ENCODE results near the gene GNAT1. TPM values are rescaled to one million over a fixed set of nuclear protein-coding genes. Genes with fewer than 3 reads are reported as not detected.
"Not testable (repeated sequence)": the region's sequence is repeated elsewhere in the genome, so short reads cannot be mapped to it uniquely, and the experiment has no call there.

Gene GNAT1
- total RNA-seq, 2 experiments from 2014 or later: not detected

- ChIA-PET POLR2A (interaction anchor here (0.8 to 3.9 kb wide), 9 partner anchors 8 to 123 kb away, joined by 3 to 24 read pairs (median 5); partner anchors contain the start of genes GNAI2 and NPRL2), CTCF (ENCODE audit: unreplicated experiment) (interaction anchor here (0.6 to 3.6 kb wide), 7 partner anchors 14 to 110 kb away, joined by 3 to 23 read pairs (median 4); no protein-coding TSS in a partner anchor)
- no peaks in the 10 kb centered on the region for H3K9me2 ChIP-seq (ENCODE audit: insufficient read depth, low read length)
- TF ChIP-seq CTCF (conservative IDR thresholded peaks at IDR 0.05; ENCODE audit: low read length): peak; percentile 81
- no peak for TF ChIP-seq EZH2phosphoT487 (IDR thresholded peaks at IDR 0.05; ENCODE audit: borderline replicate concordance, low read depth, low read length)
- H3K4me3 ChIP-seq (ENCODE audit: low read depth, low read length, poor library complexity, severe bottlenecking): peak overlapping the region; percentile 90
- H3K27ac ChIP-seq (ENCODE audit: low read depth, low read length, poor library complexity, severe bottlenecking): peak overlapping the region; percentile 60
- intact Hi-C loops (cut with micrococcal nuclease; ENCODE audit: unreplicated experiment): loop anchor here (1.0 to 10.0 kb wide), 6 partner anchors 19 to 423 kb away; partner anchors contain the start of genes HYAL2 and INKA1
- DNase-seq (ENCODE audit: low spot score): peak; percentile 96
- BruUV-seq (replicated peaks): TSS peak; percentile 68
- no peaks in the 10 kb centered on the region for H3K9me3 ChIP-seq (ENCODE audit: low read length)
- H3K36me3 ChIP-seq (ENCODE audit: insufficient read depth, low read length): no peaks in the 10 kb centered on the region
- peak overlapping the region; percentile 75 for H2AFZ ChIP-seq (ENCODE audit: low read length)
- H3K4me1 ChIP-seq (ENCODE audit: insufficient read depth, low read length, poor library complexity, severe bottlenecking): peaks cover 45% of the 10 kb centered on the region
- peak overlapping the region; percentile 89 for H3K4me2 ChIP-seq (ENCODE audit: low read length)
- H4K20me1 ChIP-seq (ENCODE audit: insufficient read depth, low read length): no peaks in the 10 kb centered on the region
- H3K79me2 ChIP-seq (ENCODE audit: insufficient read depth, low read depth, low read length): no peaks in the 10 kb centered on the region
Measured at GRCh38 chr3:50227390-50228183, 36.2 kb downstream of the GNAT1 start.

GRCh38 chr3:50228184-50228763 is 36.9 kb downstream of the GNAT1 start:
- not testable (repeated sequence) for H3K36me3 ChIP-seq (ENCODE audit: insufficient read depth, low read length); H3K9me2 ChIP-seq (ENCODE audit: insufficient read depth, low read length); H3K79me2 ChIP-seq (ENCODE audit: insufficient read depth, low read depth, low read length); H3K9me3 ChIP-seq (ENCODE audit: low read length); BruUV-seq (replicated peaks); H4K20me1 ChIP-seq (ENCODE audit: insufficient read depth, low read length); DNase-seq (ENCODE audit: low spot score)
- peak overlapping the region; percentile 60 for H3K27ac ChIP-seq (ENCODE audit: low read depth, low read length, poor library complexity, severe bottlenecking)
- intact Hi-C loops (cut with micrococcal nuclease; ENCODE audit: unreplicated experiment): loop anchor here (5.0 to 10.0 kb wide), 2 partner anchors 94 to 423 kb away; partner anchors contain the start of genes HYAL2 and INKA1
- H3K4me1 ChIP-seq (ENCODE audit: insufficient read depth, low read length, poor library complexity, severe bottlenecking): peaks cover 45% of the 10 kb centered on the region
- peak overlapping the region; percentile 89 for H3K4me2 ChIP-seq (ENCODE audit: low read length)
- peak overlapping the region; percentile 90 for H3K4me3 ChIP-seq (ENCODE audit: low read depth, low read length, poor library complexity, severe bottlenecking)
- peak overlapping the region; percentile 68; the same call in 1 of the 2 replicates for H2AFZ ChIP-seq (ENCODE audit: low read length)
- ChIA-PET CTCF (ENCODE audit: unreplicated experiment) (interaction anchor here (0.6 to 3.6 kb wide), 3 partner anchors 13 to 31 kb away, joined by 3 to 20 read pairs (median 5); no protein-coding TSS in a partner anchor), POLR2A (interaction anchor here (0.8 to 3.9 kb wide), 5 partner anchors 7 to 109 kb away, joined by 3 to 24 read pairs (median 5); partner anchors contain the start of gene GNAI2)

GRCh38 chr3:50229490-50229889 is 38.1 kb downstream of the GNAT1 start:
- Histone ChIP-seq H3K4me3 (ENCODE audit: low read depth, low read length, poor library complexity, severe bottlenecking) (no peak overlapping the region), H3K9me2 (ENCODE audit: insufficient read depth, low read length) (no peaks in the 10 kb centered on the region), H3K27ac (ENCODE audit: low read depth, low read length, poor library complexity, severe bottlenecking) (no peak overlapping the region), H3K4me2 (ENCODE audit: low read length) (0 out of 2 replicates have a peak overlapping the region, but pooled peaks have one; percentile 8), H4K20me1 (ENCODE audit: insufficient read depth, low read length) (no peaks in the 10 kb centered on the region), H3K9me3 (ENCODE audit: low read length) (no peaks in the 10 kb centered on the region), H3K79me2 (ENCODE audit: insufficient read depth, low read depth, low read length) (no peaks in the 10 kb centered on the region), H2AFZ (ENCODE audit: low read length) (no peak overlapping the region), H3K36me3 (ENCODE audit: insufficient read depth, low read length) (no peaks in the 10 kb centered on the region), H3K4me1 (ENCODE audit: insufficient read depth, low read length, poor library complexity, severe bottlenecking) (peaks cover 46% of the 10 kb centered on the region)
- intact Hi-C loops (cut with micrococcal nuclease; ENCODE audit: unreplicated experiment): loop anchor here (5.0 to 10.0 kb wide), 2 partner anchors 93 to 425 kb away; partner anchors contain the start of genes HYAL2 and INKA1
- no TSS peak for BruUV-seq (replicated peaks)
- POLR2A ChIA-PET: interaction anchor here (0.8 to 3.9 kb wide), 3 partner anchors 9 to 23 kb away, joined by 3 to 24 read pairs (median 7); no protein-coding TSS in a partner anchor
- DNase-seq (ENCODE audit: low spot score): no peak
- CTCF ChIA-PET (ENCODE audit: unreplicated experiment): interaction anchor here (0.6 to 3.6 kb wide), 3 partner anchors 11 to 17 kb away, joined by 3 to 20 read pairs (median 5); no protein-coding TSS in a partner anchor
- TF ChIP-seq CTCF (conservative IDR thresholded peaks at IDR 0.05; ENCODE audit: low read length) (no peak), EZH2phosphoT487 (IDR thresholded peaks at IDR 0.05; ENCODE audit: borderline replicate concordance, low read depth, low read length) (no peak)

Measured in OCI-LY7 (cell line).